ENCODE data around the gene DNAJB12.
A peak's percentile ranks its signal among the peaks of the same experiment; 100 is the strongest.

Gene DNAJB12

GRCh38 chr10:72375585-72375984 lies 20.9 kb upstream of the DNAJB12 start:
- no peak overlapping the region for H3K18ac ChIP-seq (ENCODE audit: low read depth in 1 of 2, low read length in 2 of 2)
- H2BK15ac ChIP-seq (ENCODE audit: low read depth, poor library complexity, severe bottlenecking) = no peak overlapping the region
- no peak overlapping the region for H3K27ac ChIP-seq (ENCODE audit: low read length, poor library complexity, severe bottlenecking)
- no peak overlapping the region for H3K4ac ChIP-seq (ENCODE audit: low read depth in 1 of 2, low read length in 2 of 2)
- no peak overlapping the region for H4K8ac ChIP-seq (ENCODE audit: low read length)
- H3K36me3 ChIP-seq (ENCODE audit: control insufficient read depth in 1 of 2, insufficient read depth in 2 of 2, low read depth in 1 of 2, low read length in 2 of 2) = peaks cover 8 to 36% of the 10 kb centered on the region in 2 experiments
- H2AFZ ChIP-seq (ENCODE audit: low read depth, low read length) = no peak overlapping the region
- no peak overlapping the region for H2BK120ac ChIP-seq (ENCODE audit: low read depth, low read length)
- no peak for DNase-seq
- H3K4me3 ChIP-seq (ENCODE audit: insufficient read depth in 1 of 2, low read depth in 1 of 2, low read length in 2 of 2) = no peak overlapping the region
- no peak overlapping the region for H3K9ac ChIP-seq (ENCODE audit: low read length)
- H3K27me3 ChIP-seq (ENCODE audit: control insufficient read depth in 1 of 2, insufficient read depth in 1 of 2, low read length in 2 of 2) = no peaks in the 10 kb centered on the region
- peak overlapping the region; percentile 22 for H2AK5ac ChIP-seq (ENCODE audit: low read length, severe bottlenecking)
- no peak overlapping the region for H3K4me2 ChIP-seq (ENCODE audit: low read length, poor library complexity, severe bottlenecking)
- no peak overlapping the region for H3K23ac ChIP-seq (ENCODE audit: low read length in 2 of 2)
- H3K79me1 ChIP-seq (replicated peaks; ENCODE audit: low read length, poor library complexity, severe bottlenecking) = no peaks in the 10 kb centered on the region
- H2BK5ac ChIP-seq (ENCODE audit: low read depth, low read length, poor library complexity, severe bottlenecking) = no peak overlapping the region
- no peak overlapping the region for H4K91ac ChIP-seq (ENCODE audit: low read length)
- 78% methylated on average over 5 of the region's 5 CpGs for WGBS
- no peak overlapping the region for H2BK12ac ChIP-seq (ENCODE audit: low read length in 2 of 2)
- H3K4me1 ChIP-seq (ENCODE audit: control insufficient read depth, insufficient read depth, low read depth, low read length) = peaks cover 2% of the 10 kb centered on the region
- no peaks in the 10 kb centered on the region for H3K9me3 ChIP-seq (ENCODE audit: control insufficient read depth, low read length)
- no peak overlapping the region for H3K14ac ChIP-seq (ENCODE audit: low read length in 2 of 2)

- 95% methylated on average over 2 of the region's 3 CpGs for WGBS
Measured at GRCh38 chr10:72375173-72375572, 20.5 kb upstream of the DNAJB12 start.

GRCh38 chr10:72370201-72370722 lies 15.5 kb upstream of the DNAJB12 start:
- H2BK5ac ChIP-seq (ENCODE audit: low read depth, low read length, poor library complexity, severe bottlenecking) = no peak overlapping the region
- H3K9me3 ChIP-seq (ENCODE audit: control insufficient read depth, low read length) = no peaks in the 10 kb centered on the region
- H4K8ac ChIP-seq (ENCODE audit: low read length) = no peak overlapping the region
- no peak overlapping the region for H3K14ac ChIP-seq (ENCODE audit: low read length in 2 of 2)
- no peak overlapping the region for H3K9ac ChIP-seq (ENCODE audit: low read length)
- H3K27me3 ChIP-seq (ENCODE audit: control insufficient read depth in 1 of 2, insufficient read depth in 1 of 2, low read length in 2 of 2) = no peaks in the 10 kb centered on the region
- no peak overlapping the region for H2BK12ac ChIP-seq (ENCODE audit: low read length in 2 of 2)
- no peak overlapping the region for H4K91ac ChIP-seq (ENCODE audit: low read length)
- no peak overlapping the region for H3K4me3 ChIP-seq (ENCODE audit: insufficient read depth in 1 of 2, low read depth in 1 of 2, low read length in 2 of 2)
- H3K23ac ChIP-seq (ENCODE audit: low read length in 2 of 2) = no peak overlapping the region
- H2AFZ ChIP-seq (ENCODE audit: low read depth, low read length) = no peak overlapping the region
- H2BK120ac ChIP-seq (ENCODE audit: low read depth, low read length) = no peak overlapping the region
- no peak overlapping the region for H2BK15ac ChIP-seq (ENCODE audit: low read depth, poor library complexity, severe bottlenecking)
- H3K27ac ChIP-seq (ENCODE audit: low read length, poor library complexity, severe bottlenecking) = no peak overlapping the region
- H3K4ac ChIP-seq (ENCODE audit: low read depth in 1 of 2, low read length in 2 of 2) = no peak overlapping the region
- no peak overlapping the region for H2AK5ac ChIP-seq (ENCODE audit: low read length, severe bottlenecking)
- no peak for DNase-seq
- H3K18ac ChIP-seq (ENCODE audit: low read depth in 1 of 2, low read length in 2 of 2) = no peak overlapping the region
- H3K79me1 ChIP-seq (replicated peaks; ENCODE audit: low read length, poor library complexity, severe bottlenecking) = peaks cover 3% of the 10 kb centered on the region
- H3K36me3 ChIP-seq (ENCODE audit: control insufficient read depth in 1 of 2, insufficient read depth in 2 of 2, low read depth in 1 of 2, low read length in 2 of 2) = peaks cover 29 to 60% of the 10 kb centered on the region in 2 experiments
- H3K4me1 ChIP-seq (ENCODE audit: control insufficient read depth, insufficient read depth, low read depth, low read length) = no peaks in the 10 kb centered on the region
- no peak overlapping the region for H3K4me2 ChIP-seq (ENCODE audit: low read length, poor library complexity, severe bottlenecking)

More at GRCh38 chr10:72375173-72375572, 20.5 kb upstream of the DNAJB12 start:
- Histone ChIP-seq H3K9ac (ENCODE audit: low read length) (no peak overlapping the region), H2BK5ac (ENCODE audit: low read depth, low read length, poor library complexity, severe bottlenecking) (no peak overlapping the region), H3K4me1 (ENCODE audit: control insufficient read depth, insufficient read depth, low read depth, low read length) (peaks cover 2% of the 10 kb centered on the region), H3K79me1 (replicated peaks; ENCODE audit: low read length, poor library complexity, severe bottlenecking) (no peaks in the 10 kb centered on the region), H3K14ac (ENCODE audit: low read length in 2 of 2) (no peak overlapping the region), H4K91ac (ENCODE audit: low read length) (no peak overlapping the region), H2AK5ac (ENCODE audit: low read length, severe bottlenecking) (no peak overlapping the region), H3K9me3 (ENCODE audit: control insufficient read depth, low read length) (no peaks in the 10 kb centered on the region), H3K36me3 (ENCODE audit: control insufficient read depth in 1 of 2, insufficient read depth in 2 of 2, low read depth in 1 of 2, low read length in 2 of 2) (peaks cover 8 to 40% of the 10 kb centered on the region in 2 experiments), H3K18ac (ENCODE audit: low read depth in 1 of 2, low read length in 2 of 2) (no peak overlapping the region), H2BK120ac (ENCODE audit: low read depth, low read length) (no peak overlapping the region), H3K27ac (ENCODE audit: low read length, poor library complexity, severe bottlenecking) (no peak overlapping the region), H2BK12ac (ENCODE audit: low read length in 2 of 2) (no peak overlapping the region), H3K4me3 (ENCODE audit: insufficient read depth in 1 of 2, low read depth in 1 of 2, low read length in 2 of 2) (no peak overlapping the region), H3K23ac (ENCODE audit: low read length in 2 of 2) (no peak overlapping the region), H3K4me2 (ENCODE audit: low read length, poor library complexity, severe bottlenecking) (no peak overlapping the region), H2BK15ac (ENCODE audit: low read depth, poor library complexity, severe bottlenecking) (no peak overlapping the region), H3K4ac (ENCODE audit: low read depth in 1 of 2, low read length in 2 of 2) (no peak overlapping the region), H3K27me3 (ENCODE audit: control insufficient read depth in 1 of 2, insufficient read depth in 1 of 2, low read length in 2 of 2) (no peaks in the 10 kb centered on the region), H2AFZ (ENCODE audit: low read depth, low read length) (no peak overlapping the region), H4K8ac (ENCODE audit: low read length) (no peak overlapping the region)
- no peak for DNase-seq

GRCh38 chr10:72367301-72367960 lies 12.7 kb upstream of the DNAJB12 start:
- Histone ChIP-seq H3K36me3 (ENCODE audit: control insufficient read depth in 1 of 2, insufficient read depth in 2 of 2, low read depth in 1 of 2, low read length in 2 of 2) (peaks cover 29 to 42% of the 10 kb centered on the region in 2 experiments), H3K23ac (ENCODE audit: low read length in 2 of 2) (no peak overlapping the region), H3K4me2 (ENCODE audit: low read length, poor library complexity, severe bottlenecking) (no peak overlapping the region), H2BK15ac (ENCODE audit: low read depth, poor library complexity, severe bottlenecking) (no peak overlapping the region), H2BK120ac (ENCODE audit: low read depth, low read length) (no peak overlapping the region), H3K27ac (ENCODE audit: low read length, poor library complexity, severe bottlenecking) (no peak overlapping the region), H3K4ac (ENCODE audit: low read depth in 1 of 2, low read length in 2 of 2) (no peak overlapping the region), H3K9me3 (ENCODE audit: control insufficient read depth, low read length) (no peaks in the 10 kb centered on the region), H4K91ac (ENCODE audit: low read length) (no peak overlapping the region), H3K9ac (ENCODE audit: low read length) (peak overlapping the region; percentile 24), H3K18ac (ENCODE audit: low read depth in 1 of 2, low read length in 2 of 2) (no peak overlapping the region), H2AK5ac (ENCODE audit: low read length, severe bottlenecking) (no peak overlapping the region), H4K8ac (ENCODE audit: low read length) (no peak overlapping the region), H2BK5ac (ENCODE audit: low read depth, low read length, poor library complexity, severe bottlenecking) (no peak overlapping the region), H3K4me3 (ENCODE audit: insufficient read depth in 1 of 2, low read depth in 1 of 2, low read length in 2 of 2) (no peak overlapping the region), H3K14ac (ENCODE audit: low read length in 2 of 2) (no peak overlapping the region), H3K4me1 (ENCODE audit: control insufficient read depth, insufficient read depth, low read depth, low read length) (peaks cover 2% of the 10 kb centered on the region), H2AFZ (ENCODE audit: low read depth, low read length) (no peak overlapping the region), H2BK12ac (ENCODE audit: low read length in 2 of 2) (no peak overlapping the region), H3K79me1 (replicated peaks; ENCODE audit: low read length, poor library complexity, severe bottlenecking) (peaks cover 3% of the 10 kb centered on the region), H3K27me3 (ENCODE audit: control insufficient read depth in 1 of 2, insufficient read depth in 1 of 2, low read length in 2 of 2) (no peaks in the 10 kb centered on the region)
- WGBS = 83% methylated on average over 4 of the region's 4 CpGs
- peak; percentile 18 for DNase-seq
